CD4-positive, alpha-beta T cell (primary cell): Measurements from ENCODE around the gene HMCES. TPM values are rescaled to one million over a fixed set of nuclear protein-coding genes. Genes with fewer than 3 reads are reported as not detected.

Experiments used
- ATAC-seq: fragments of 200-7000 bp; cut with Tn5 transposase; one replicate; pipeline ENCODE4 v1.10.0; 2022; ENCODE audit warnings: mild to moderate bottlenecking; ENCODE audit not compliant: poor library complexity
- CTCF ChIA-PET: fragments of 350-600 bp; sonication (Branson Sonifier 250); formaldehyde crosslinking; loops from one replicate; lab custom pipeline; 2021; ENCODE audit warnings: antibody characterized with exemption, inconsistent platforms; lab: Charles Lee
- POLR2A ChIA-PET: fragments of 350-600 bp; sonication (Branson Sonifier 250); formaldehyde crosslinking; loops from one replicate; lab custom pipeline; 2021; ENCODE audit warnings: antibody characterized with exemption, inconsistent platforms; lab: Charles Lee
- DNase-seq, 14 experiments: peaks; one replicate each; pipeline ENCODE4 v3.0.0-alpha.2; 2013 to 2020; ENCODE audit warnings: mixed read lengths in 2 of 14
- H3K27ac ChIP-seq, 2 donors: one replicate each; pipeline versions ENCODE4 v1.5.1 to v1.7.0; 2013; ENCODE audit warnings: low read length in 2 of 2, low read depth in 1 of 2, mild to moderate bottlenecking in 1 of 2
- H3K27me3 ChIP-seq, 2 experiments: 1 replicate in 1 of 2; 2 replicates in 1 of 2; pipeline versions ENCODE4 v1.6.1 to v1.7.0; 2013; ENCODE audit warnings: low read length in 2 of 2, control low read depth in 1 of 2, mild to moderate bottlenecking in 1 of 2, moderate library complexity in 1 of 2; ENCODE audit not compliant: insufficient read depth in 2 of 2, control insufficient read depth in 1 of 2
- H3K36me3 ChIP-seq: one replicate; pipeline ENCODE4 v1.6.1; 2013; ENCODE audit warnings: low read length, control low read depth; ENCODE audit not compliant: insufficient read depth
- H3K4me1 ChIP-seq: one replicate; pipeline ENCODE4 v1.6.1; 2013; ENCODE audit warnings: low read length, control low read depth; ENCODE audit not compliant: insufficient read depth
- H3K4me3 ChIP-seq: one replicate; pipeline ENCODE4 v1.5.1; 2013; ENCODE audit warnings: mild to moderate bottlenecking, low read length, moderate library complexity
- H3K9me3 ChIP-seq, 2 experiments: 1 replicate in 1 of 2; 2 replicates in 1 of 2; pipeline versions ENCODE4 v1.6.1 to v1.7.0; 2013; ENCODE audit warnings: low read length in 2 of 2, mild to moderate bottlenecking in 2 of 2, control low read depth in 1 of 2, moderate library complexity in 1 of 2; ENCODE audit not compliant: control insufficient read depth in 1 of 2, insufficient read depth in 1 of 2
- H3K27ac Mint-ChIP-seq: one replicate; pipeline ENCODE4 v1.8.0; 2020; ENCODE audit warnings: mixed read lengths
- H3K27me3 Mint-ChIP-seq: one replicate; pipeline ENCODE4 v1.8.0; 2021; ENCODE audit warnings: mixed read lengths
- H3K36me3 Mint-ChIP-seq: one replicate; pipeline ENCODE4 v1.8.0; 2021; ENCODE audit warnings: low read depth, mixed read lengths
- H3K4me1 Mint-ChIP-seq: one replicate; pipeline ENCODE4 v1.8.0; 2021; ENCODE audit warnings: low read depth, mixed read lengths
- H3K4me3 Mint-ChIP-seq: one replicate; pipeline ENCODE4 v1.8.0; 2020; ENCODE audit warnings: mild to moderate bottlenecking, mixed read lengths
- H3K9me3 Mint-ChIP-seq: one replicate; pipeline ENCODE4 v1.8.0; 2020; ENCODE audit warnings: mixed read lengths
- intact Hi-C, 2 experiments: fragments of 100-400 bp; cut with DNase I in 1 of 2; cut with micrococcal nuclease in 1 of 2; formaldehyde crosslinking; loops; one replicate each; pipeline versions ENCODE4 v1.15.1 to v1.9.0; 2023 to 2025; cut with DNase I, micrococcal nuclease
- total RNA-seq, 174 experiments: library from RNA in 2 of 174; stranded (reverse) in 2 of 174; gene quantifications; one replicate each; pipeline ENCODE4 v1.2.3 and lab custom pipeline; 2021 to 2026
- TF ChIP-seq, protein P1 (sequence below): fragments of 200-600 bp; IDR thresholded peaks from one replicate; pipeline ENCODE4 v1.8.0; 2022; ENCODE audit warnings: antibody characterized with exemption, mild to moderate bottlenecking

Gene HMCES
- total RNA-seq, 2 experiments from 2014 or later = 63.5 to 64.0 TPM

DNA sequence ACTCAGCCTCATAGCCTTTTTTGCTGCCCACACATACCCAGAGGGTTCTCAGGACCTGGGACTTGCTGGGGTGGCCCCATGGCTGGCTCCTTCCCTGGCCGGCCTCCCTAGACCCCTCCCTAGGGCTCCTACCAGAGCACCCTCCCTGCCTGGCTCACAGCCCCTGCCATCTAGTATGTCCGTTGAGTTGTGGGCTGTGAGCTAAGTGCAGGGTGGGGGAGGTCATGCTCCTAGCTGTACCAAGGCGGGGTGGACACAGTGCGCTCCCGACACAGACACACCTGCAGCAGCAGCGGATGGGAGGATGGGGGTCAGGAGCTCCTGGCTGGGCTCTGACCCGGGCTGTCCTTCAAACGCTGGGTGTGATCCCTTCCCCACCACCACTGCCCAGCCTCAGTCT is 41.6 kb downstream of the HMCES start:
- DNase-seq = no peak
- no peak overlapping the region for H3K27ac Mint-ChIP-seq
- intact Hi-C loops = no loop called here
- H3K9me3 ChIP-seq = no peaks in the 10 kb centered on the region
- TF ChIP-seq, protein P1, sequence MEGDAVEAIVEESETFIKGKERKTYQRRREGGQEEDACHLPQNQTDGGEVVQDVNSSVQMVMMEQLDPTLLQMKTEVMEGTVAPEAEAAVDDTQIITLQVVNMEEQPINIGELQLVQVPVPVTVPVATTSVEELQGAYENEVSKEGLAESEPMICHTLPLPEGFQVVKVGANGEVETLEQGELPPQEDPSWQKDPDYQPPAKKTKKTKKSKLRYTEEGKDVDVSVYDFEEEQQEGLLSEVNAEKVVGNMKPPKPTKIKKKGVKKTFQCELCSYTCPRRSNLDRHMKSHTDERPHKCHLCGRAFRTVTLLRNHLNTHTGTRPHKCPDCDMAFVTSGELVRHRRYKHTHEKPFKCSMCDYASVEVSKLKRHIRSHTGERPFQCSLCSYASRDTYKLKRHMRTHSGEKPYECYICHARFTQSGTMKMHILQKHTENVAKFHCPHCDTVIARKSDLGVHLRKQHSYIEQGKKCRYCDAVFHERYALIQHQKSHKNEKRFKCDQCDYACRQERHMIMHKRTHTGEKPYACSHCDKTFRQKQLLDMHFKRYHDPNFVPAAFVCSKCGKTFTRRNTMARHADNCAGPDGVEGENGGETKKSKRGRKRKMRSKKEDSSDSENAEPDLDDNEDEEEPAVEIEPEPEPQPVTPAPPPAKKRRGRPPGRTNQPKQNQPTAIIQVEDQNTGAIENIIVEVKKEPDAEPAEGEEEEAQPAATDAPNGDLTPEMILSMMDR = no peak
- no peaks in the 10 kb centered on the region for H3K27me3 Mint-ChIP-seq
- peak overlapping the region; percentile 55 for H3K4me3 Mint-ChIP-seq
- H3K4me3 ChIP-seq = no peak overlapping the region
- H3K9me3 Mint-ChIP-seq = no peaks in the 10 kb centered on the region
- H3K27me3 ChIP-seq = no peaks in the 10 kb centered on the region
- ChIA-PET CTCF (no interaction called here), POLR2A (no interaction called here)
- H3K36me3 Mint-ChIP-seq = peaks cover 9% of the 10 kb centered on the region
- no peak overlapping the region for H3K27ac ChIP-seq
- H3K4me1 ChIP-seq = peaks cover 12% of the 10 kb centered on the region
- no peaks in the 10 kb centered on the region for H3K36me3 ChIP-seq
- H3K4me1 Mint-ChIP-seq = no peaks in the 10 kb centered on the region
- no peak for ATAC-seq

DNA sequence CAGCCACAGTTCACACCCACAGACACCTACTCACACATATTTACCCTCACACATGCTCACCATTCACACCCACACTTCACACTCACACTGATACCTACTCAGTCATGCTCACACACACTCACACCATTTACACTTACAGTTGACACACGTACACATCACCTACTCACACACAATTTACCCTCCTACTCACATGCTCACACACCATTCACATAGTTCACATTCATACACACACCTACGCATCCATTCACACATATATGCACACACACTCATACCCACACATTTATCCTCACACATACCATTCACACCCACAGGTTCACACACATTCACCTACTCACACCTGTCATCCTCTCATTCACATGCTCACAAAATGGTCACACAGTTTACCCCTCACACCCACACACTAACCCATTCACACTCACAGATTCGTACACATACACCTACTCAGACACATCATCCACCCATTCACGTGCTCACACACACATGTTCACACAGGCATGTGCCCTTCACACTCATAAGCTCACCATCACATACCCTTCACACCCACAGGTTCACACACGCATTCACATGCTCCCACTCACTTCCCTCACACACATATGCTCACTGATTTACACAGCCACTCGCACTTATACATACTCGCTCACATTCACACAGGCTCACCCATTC is 42.3 kb downstream of the HMCES start:
- no peaks in the 10 kb centered on the region for H3K27me3 ChIP-seq
- H3K9me3 ChIP-seq = no peaks in the 10 kb centered on the region
- Mint-ChIP-seq H3K4me1 (no peaks in the 10 kb centered on the region), H3K4me3 (no peak overlapping the region), H3K27ac (no peak overlapping the region), H3K27me3 (no peaks in the 10 kb centered on the region), H3K36me3 (peaks cover 3% of the 10 kb centered on the region), H3K9me3 (no peaks in the 10 kb centered on the region)
- H3K4me1 ChIP-seq = peaks cover 12% of the 10 kb centered on the region
- no peak overlapping the region for H3K27ac ChIP-seq
- no peak overlapping the region for H3K4me3 ChIP-seq
- TF ChIP-seq, protein P1 = no peak
- intact Hi-C loops = no loop called here
- no peak for ATAC-seq
- POLR2A ChIA-PET = interaction anchor here (0.5 kb wide), 1 partner anchor 656 kb away, joined by 3 read pairs; no protein-coding TSS in a partner anchor
- no peak for DNase-seq
- H3K36me3 ChIP-seq = no peaks in the 10 kb centered on the region
- CTCF ChIA-PET = no interaction called here

DNA sequence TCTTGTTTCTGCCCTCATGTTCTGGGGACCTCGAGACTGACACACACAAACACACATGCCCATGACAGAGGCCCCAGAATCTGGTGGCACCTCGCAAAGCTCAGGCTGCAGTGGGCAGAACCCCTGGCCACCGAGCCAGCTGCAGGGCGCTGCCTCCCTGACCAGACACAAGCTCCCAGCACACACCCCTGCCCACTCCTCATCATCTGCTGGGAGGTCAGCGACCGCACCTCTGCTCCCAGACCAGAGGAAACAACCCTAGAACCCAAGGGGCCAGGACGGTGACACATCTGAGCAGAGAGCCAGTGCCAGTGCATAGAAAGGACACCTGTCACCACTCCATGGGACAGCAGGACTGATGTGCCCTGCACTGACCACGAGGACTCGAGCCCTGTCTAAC is 43.2 kb downstream of the HMCES start:
- Mint-ChIP-seq H3K27me3 (no peaks in the 10 kb centered on the region), H3K4me3 (no peak overlapping the region), H3K27ac (no peak overlapping the region), H3K9me3 (no peaks in the 10 kb centered on the region), H3K4me1 (no peaks in the 10 kb centered on the region), H3K36me3 (no peaks in the 10 kb centered on the region)
- Histone ChIP-seq H3K36me3 (no peaks in the 10 kb centered on the region), H3K27ac (no peak overlapping the region), H3K4me1 (peaks cover 8% of the 10 kb centered on the region), H3K9me3 (no peaks in the 10 kb centered on the region), H3K27me3 (no peaks in the 10 kb centered on the region), H3K4me3 (no peak overlapping the region)
- CTCF ChIA-PET = no interaction called here
- no peak for ATAC-seq
- intact Hi-C loops = no loop called here
- TF ChIP-seq, protein P1 = no peak
- POLR2A ChIA-PET = interaction anchor here (0.8 kb wide), 1 partner anchor 138 kb away, joined by 3 read pairs; no protein-coding TSS in a partner anchor
- no peak for DNase-seq
